OCI-LY1 (cell line): Measurements from ENCODE around the gene PPFIA1.

Experiments
- CTCF ChIP-seq: fragments of 200-600 bp; sonication (generic), shearing (Covaris generic); IDR thresholded peaks from 2 replicates; pipeline ENCODE4 v1.5.1; 2017; ENCODE audit warnings: mild to moderate bottlenecking, antibody characterized with exemption, low read length, moderate library complexity, mixed read lengths
- EZH2 ChIP-seq: fragments of 200-600 bp; sonication (generic), shearing (Covaris generic); IDR thresholded peaks from 2 replicates; pipeline ENCODE4 v1.8.0; 2017; ENCODE audit warnings: borderline replicate concordance, mixed run types, mild to moderate bottlenecking, antibody characterized with exemption, low read length, moderate library complexity, mixed read lengths

DNA sequence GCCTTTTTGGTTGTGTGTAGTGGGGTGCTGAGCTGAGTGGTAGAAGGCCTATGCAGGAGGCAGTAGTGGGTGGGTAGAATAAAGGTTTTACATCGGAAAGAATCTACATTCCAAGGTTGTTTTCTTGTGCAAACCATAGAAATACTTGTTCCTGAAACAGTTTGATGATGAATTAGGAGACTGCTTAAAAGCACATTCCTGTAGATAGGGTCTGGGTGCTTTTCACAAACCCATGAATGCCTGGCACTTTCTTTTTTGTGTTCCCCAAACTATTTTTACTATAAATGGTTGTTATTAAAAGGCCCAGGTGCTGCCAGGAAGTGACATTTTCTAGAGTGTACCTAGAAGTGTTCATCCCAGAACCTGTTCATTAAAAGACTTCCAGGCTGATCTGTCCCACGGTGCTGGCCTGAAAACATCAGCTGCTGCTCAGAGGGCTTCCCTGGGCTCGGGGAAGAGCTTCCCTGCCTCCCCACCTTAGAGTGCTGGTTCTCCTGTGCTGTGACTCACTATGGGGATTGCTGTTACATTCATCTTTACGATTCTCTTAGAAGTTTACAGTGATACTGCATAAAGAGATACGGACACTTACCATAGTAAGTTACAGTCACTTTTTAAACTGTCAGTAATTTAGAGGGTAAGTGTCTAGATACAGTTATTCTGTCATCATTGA lies 27.9 kb downstream of the PPFIA1 start:
- TF ChIP-seq CTCF (no peak), EZH2 (no peak)
